OCI-LY1 (cell line): ENCODE results near the gene HAAO.

ENCODE experiments used
- H2AFZ ChIP-seq: fragments of 200-600 bp; sonication (generic), shearing (Covaris generic); 2 replicates; pipeline ENCODE4 v1.6.0; 2014; ENCODE audit warnings: antibody characterized with exemption, mild to moderate bottlenecking, low read length
- H3F3A ChIP-seq: fragments of 200-600 bp; sonication (generic), shearing (Covaris generic); 2 replicates; pipeline ENCODE4 v1.6.0; 2014; ENCODE audit warnings: mild to moderate bottlenecking, antibody characterized with exemption, low read length, moderate library complexity; ENCODE audit not compliant: insufficient read depth
- H3K27ac ChIP-seq: fragments of 200-600 bp; sonication (generic); 2 replicates; pipeline ENCODE4 v1.5.1; 2014; ENCODE audit warnings: low read length, mixed run types, mild to moderate bottlenecking, low read depth; ENCODE audit not compliant: poor library complexity, severe bottlenecking
- H3K27me3 ChIP-seq: fragments of 200-600 bp; sonication (generic); 2 replicates; pipeline ENCODE4 v1.6.0; 2014; ENCODE audit warnings: antibody characterized with exemption, mild to moderate bottlenecking, low read length, moderate library complexity; ENCODE audit not compliant: insufficient read depth
- H3K36me3 ChIP-seq: fragments of 200-600 bp; sonication (generic); 2 replicates; pipeline ENCODE4 v1.6.1; 2014; ENCODE audit warnings: mild to moderate bottlenecking, antibody characterized with exemption, low read length, moderate library complexity, mixed read lengths; ENCODE audit not compliant: insufficient read depth
- H3K4me1 ChIP-seq: fragments of 200-600 bp; sonication (generic); 2 replicates; pipeline ENCODE4 v1.5.1; 2014; ENCODE audit warnings: mild to moderate bottlenecking, low read length, moderate library complexity; ENCODE audit not compliant: insufficient read depth, severe bottlenecking
- H3K4me2 ChIP-seq: fragments of 200-600 bp; sonication (generic), shearing (Covaris generic); 2 replicates; pipeline ENCODE4 v1.6.1; 2014; ENCODE audit warnings: low read length
- H3K4me3 ChIP-seq: fragments of 200-600 bp; sonication (generic); 2 replicates; pipeline ENCODE4 v1.5.1; 2014; ENCODE audit warnings: low read length, low read depth, mild to moderate bottlenecking, mixed read lengths; ENCODE audit not compliant: poor library complexity, severe bottlenecking
- H3K79me2 ChIP-seq: fragments of 200-600 bp; shearing (Covaris generic); 2 replicates; pipeline ENCODE4 v1.6.1; 2016; ENCODE audit warnings: mixed run types, low read length, mixed read lengths; ENCODE audit not compliant: insufficient read depth
- H3K9ac ChIP-seq: fragments of 200-600 bp; sonication (generic), shearing (Covaris generic); 2 replicates; pipeline ENCODE4 v1.6.1; 2014; ENCODE audit warnings: mild to moderate bottlenecking, low read length, mixed read lengths
- H3K9me2 ChIP-seq: fragments of 200-600 bp; sonication (generic), shearing (Covaris generic); 2 replicates; pipeline ENCODE4 v1.6.1; 2014; ENCODE audit warnings: low read depth, mild to moderate bottlenecking, low read length, mixed read lengths
- H3K9me3 ChIP-seq: fragments of 200-600 bp; shearing (Covaris generic); 2 replicates; pipeline ENCODE4 v1.6.1; 2014; ENCODE audit warnings: low read length, mixed read lengths
- H4K20me1 ChIP-seq: fragments of 200-600 bp; sonication (generic), shearing (Covaris generic); 2 replicates; pipeline ENCODE4 v1.6.0; 2016; ENCODE audit warnings: mild to moderate bottlenecking, low read length; ENCODE audit not compliant: insufficient read depth
- CTCF ChIP-seq: fragments of 200-600 bp; sonication (generic), shearing (Covaris generic); IDR thresholded peaks from 2 replicates; pipeline ENCODE4 v1.5.1; 2017; ENCODE audit warnings: mild to moderate bottlenecking, antibody characterized with exemption, low read length, moderate library complexity, mixed read lengths
- EZH2 ChIP-seq: fragments of 200-600 bp; sonication (generic), shearing (Covaris generic); IDR thresholded peaks from 2 replicates; pipeline ENCODE4 v1.8.0; 2017; ENCODE audit warnings: borderline replicate concordance, mixed run types, mild to moderate bottlenecking, antibody characterized with exemption, low read length, moderate library complexity, mixed read lengths

Gene HAAO

GRCh38 chr2:42764096-42764495, 28.3 kb downstream of the HAAO start, which contains the start of gene OXER1:
TSS of gene OXER1 (minus strand) at chr2:42764135. CDS start at chr2:42764062, 73 bp downstream.
- TF ChIP-seq CTCF (no peak), EZH2 (no peak)

GRCh38 chr2:42762823-42763804, 29.3 kb downstream of the HAAO start:
- H3K9ac ChIP-seq: no peak overlapping the region
- no peaks in the 10 kb centered on the region for H3K79me2 ChIP-seq
- H3K9me2 ChIP-seq: no peaks in the 10 kb centered on the region
- no peak for TF ChIP-seq EZH2
- no peak for TF ChIP-seq CTCF
- H2AFZ ChIP-seq: no peak overlapping the region
- peaks cover 13% of the 10 kb centered on the region for H3K4me1 ChIP-seq
- H3K4me3 ChIP-seq: no peak overlapping the region
- no peaks in the 10 kb centered on the region for H4K20me1 ChIP-seq
- H3K27me3 ChIP-seq: no peaks in the 10 kb centered on the region
- H3K4me2 ChIP-seq: no peak overlapping the region
- no peak overlapping the region for H3K27ac ChIP-seq
- H3K36me3 ChIP-seq: peaks cover 10% of the 10 kb centered on the region; the same call in 1 of the 2 replicates
- no peaks in the 10 kb centered on the region for H3K9me3 ChIP-seq
- H3F3A ChIP-seq: no peaks in the 10 kb centered on the region

More at GRCh38 chr2:42764096-42764495, 28.3 kb downstream of the HAAO start, which contains the start of gene OXER1:
- no peak within 1 kb of the TSS for H3K4me2 ChIP-seq
- no peaks in the 10 kb centered on the region for H3F3A ChIP-seq
- no peak within 1 kb of the TSS for H3K9ac ChIP-seq
- H3K27me3 ChIP-seq: no peaks in the 10 kb centered on the region
- no peak within 1 kb of the TSS for H3K27ac ChIP-seq
- H2AFZ ChIP-seq: no peak within 1 kb of the TSS
- H3K79me2 ChIP-seq: no peaks in the 10 kb centered on the region
- no peaks in the 10 kb centered on the region for H3K9me2 ChIP-seq
- no peak within 1 kb of the TSS for H3K4me3 ChIP-seq
- peaks cover 5% of the 10 kb centered on the region; the same call in 1 of the 2 replicates for H3K36me3 ChIP-seq
- H3K9me3 ChIP-seq: no peaks in the 10 kb centered on the region
- H4K20me1 ChIP-seq: no peaks in the 10 kb centered on the region
- H3K4me1 ChIP-seq: peaks cover 13% of the 10 kb centered on the region

GRCh38 chr2:42762155-42762554, 30.2 kb downstream of the HAAO start:
- no peaks in the 10 kb centered on the region for H3F3A ChIP-seq
- H3K4me3 ChIP-seq: no peak overlapping the region
- H3K9ac ChIP-seq: no peak overlapping the region
- H3K27me3 ChIP-seq: no peaks in the 10 kb centered on the region
- no peaks in the 10 kb centered on the region for H3K79me2 ChIP-seq
- no peak overlapping the region for H2AFZ ChIP-seq
- no peak overlapping the region for H3K4me2 ChIP-seq
- peaks cover 14% of the 10 kb centered on the region for H3K4me1 ChIP-seq
- H4K20me1 ChIP-seq: no peaks in the 10 kb centered on the region
- TF ChIP-seq CTCF: no peak
- no peak for TF ChIP-seq EZH2
- H3K36me3 ChIP-seq: peaks cover 10% of the 10 kb centered on the region; the same call in 1 of the 2 replicates
- H3K9me2 ChIP-seq: no peaks in the 10 kb centered on the region
- no peak overlapping the region for H3K27ac ChIP-seq
- H3K9me3 ChIP-seq: no peaks in the 10 kb centered on the region
